ENCODE measurements around the gene CEPT1.

DNA sequence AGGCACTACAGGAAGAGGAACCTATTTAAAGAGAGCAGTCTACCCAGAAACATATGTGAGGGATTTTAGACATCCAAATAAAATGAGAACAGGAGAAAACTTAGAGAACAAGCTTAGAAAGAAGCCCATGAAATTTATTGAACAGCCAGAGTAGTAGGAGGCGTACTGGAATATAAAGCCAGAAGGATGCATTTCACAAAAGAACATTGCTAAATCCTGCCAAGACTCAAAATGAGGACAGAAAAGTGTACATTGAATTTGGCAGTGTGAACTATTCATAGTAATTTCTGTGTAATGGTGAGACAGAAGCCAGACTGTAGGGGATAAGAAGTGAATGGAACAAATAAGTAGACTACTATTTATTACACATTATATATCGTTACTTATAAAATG is 22.5 kb downstream of the CEPT1 start:
- TF ChIP-seq, protein P1, sequence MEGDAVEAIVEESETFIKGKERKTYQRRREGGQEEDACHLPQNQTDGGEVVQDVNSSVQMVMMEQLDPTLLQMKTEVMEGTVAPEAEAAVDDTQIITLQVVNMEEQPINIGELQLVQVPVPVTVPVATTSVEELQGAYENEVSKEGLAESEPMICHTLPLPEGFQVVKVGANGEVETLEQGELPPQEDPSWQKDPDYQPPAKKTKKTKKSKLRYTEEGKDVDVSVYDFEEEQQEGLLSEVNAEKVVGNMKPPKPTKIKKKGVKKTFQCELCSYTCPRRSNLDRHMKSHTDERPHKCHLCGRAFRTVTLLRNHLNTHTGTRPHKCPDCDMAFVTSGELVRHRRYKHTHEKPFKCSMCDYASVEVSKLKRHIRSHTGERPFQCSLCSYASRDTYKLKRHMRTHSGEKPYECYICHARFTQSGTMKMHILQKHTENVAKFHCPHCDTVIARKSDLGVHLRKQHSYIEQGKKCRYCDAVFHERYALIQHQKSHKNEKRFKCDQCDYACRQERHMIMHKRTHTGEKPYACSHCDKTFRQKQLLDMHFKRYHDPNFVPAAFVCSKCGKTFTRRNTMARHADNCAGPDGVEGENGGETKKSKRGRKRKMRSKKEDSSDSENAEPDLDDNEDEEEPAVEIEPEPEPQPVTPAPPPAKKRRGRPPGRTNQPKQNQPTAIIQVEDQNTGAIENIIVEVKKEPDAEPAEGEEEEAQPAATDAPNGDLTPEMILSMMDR (IDR thresholded peaks at IDR 0.05) = no peak
- TF ChIP-seq POLR2A (IDR thresholded peaks at IDR 0.05) = no peak

All from testis (tissue), 2 donors.